HepG2 (cell line): ENCODE data around the gene BET1. TPM values are rescaled to one million over a fixed set of nuclear protein-coding genes. Genes with fewer than 3 reads are reported as not detected.

Experiments used
- ATAC-seq: fragments of 200-7000 bp; cut with Tn5 transposase; 3 replicates; pipeline ENCODE4 v1.9.1; 2020; ENCODE audit warnings: mild to moderate bottlenecking, moderate library complexity
- BruUV-seq: library from RNA; stranded (reverse); fragments of 400-500 nt; replicated peaks from 2 replicates; lab custom pipeline; 2021; lab: Mats Ljungman, UMichigan
- CTCF ChIA-PET: fragments of 300-600 bp; formaldehyde crosslinking; extraction: SDS; loops from one replicate; lab custom pipeline; 2021; ENCODE audit warnings: low total read pairs, inconsistent platforms, low intra/inter-chr PET ratio; lab: Yijun Ruan, JAX
- POLR2A ChIA-PET: fragments of 350-600 bp; sonication (Branson Sonifier 250); formaldehyde crosslinking; loops from one replicate; lab custom pipeline; 2020; ENCODE audit warnings: antibody characterized with exemption, inconsistent platforms; lab: Yijun Ruan, JAX
- DNase-seq: peaks from one replicate; pipeline ENCODE4 v3.0.0-alpha.2; 2015; ENCODE audit warnings: low spot score
- FAIRE-seq: peaks from 3 replicates; lab custom pipeline; 2011; peaks lifted over from hg19 to GRCh38; lab: Jason Lieb, UNC
- H2AFZ ChIP-seq: one replicate; pipeline ENCODE4 v1.6.1; 2011; ENCODE audit warnings: low read length, inconsistent platforms
- H3K27ac ChIP-seq: fragments of 300-600 bp; 3 replicates; pipeline ENCODE4 v1.8.0; 2011; ENCODE audit warnings: mixed run types, mild to moderate bottlenecking, mixed read lengths, low read length, inconsistent platforms; ENCODE audit not compliant: insufficient read depth; ENCODE audit errors: extremely low read length
- H3K27me3 ChIP-seq, 2 experiments: fragments of 200-600 bp in 1 of 2; 2 replicates in 1 of 2; 3 replicates in 1 of 2; pipeline versions ENCODE4 v1.6.0 to v1.8.0; 2011; ENCODE audit warnings: low read length in 2 of 2, mild to moderate bottlenecking in 2 of 2, moderate library complexity in 2 of 2, inconsistent platforms in 1 of 2; ENCODE audit not compliant: insufficient read depth in 2 of 2, control insufficient read depth in 1 of 2
- H3K36me3 ChIP-seq, 2 experiments: fragments of 200-600 bp in 1 of 2; replicated peaks in 1 of 2; 2 replicates in 1 of 2; 3 replicates in 1 of 2; pipeline versions ENCODE4 v1.5.1 to v1.8.0; 2011; ENCODE audit warnings: low read length in 2 of 2, inconsistent platforms in 1 of 2; ENCODE audit not compliant: insufficient read depth in 2 of 2, control insufficient read depth in 1 of 2
- H3K4me1 ChIP-seq: 2 replicates; pipeline ENCODE4 v1.5.1; 2012; ENCODE audit warnings: low read length, inconsistent platforms; ENCODE audit not compliant: insufficient read depth
- H3K4me2 ChIP-seq: 2 replicates; pipeline ENCODE4 v1.6.0; 2011; ENCODE audit warnings: low read depth, low read length, inconsistent platforms
- H3K4me3 ChIP-seq, 3 experiments: fragments of 200-600 bp in 1 of 3; sonication (generic), shearing (Covaris generic) in 1 of 3; replicated peaks in 1 of 3; 2 replicates each; pipeline ENCODE4 v1.5.1; 2011 to 2016; ENCODE audit warnings: low read length in 3 of 3, inconsistent platforms in 2 of 3, low read depth in 2 of 3, mild to moderate bottlenecking in 2 of 3, control low read depth in 1 of 3, mixed read lengths in 1 of 3; ENCODE audit not compliant: insufficient read depth in 1 of 3
- H3K79me2 ChIP-seq: one replicate; pipeline ENCODE4 v1.6.1; 2011; ENCODE audit warnings: low read length, inconsistent platforms; ENCODE audit not compliant: insufficient read depth
- H3K9ac ChIP-seq: 2 replicates; pipeline ENCODE4 v1.6.0; 2011; ENCODE audit warnings: mild to moderate bottlenecking, low read depth, low read length, inconsistent platforms; ENCODE audit not compliant: insufficient read depth
- H3K9me3 ChIP-seq: 2 replicates; pipeline ENCODE4 v1.5.1; 2012; ENCODE audit warnings: mild to moderate bottlenecking, low read length
- H4K20me1 ChIP-seq: 2 replicates; pipeline ENCODE4 v1.6.0; 2011; ENCODE audit warnings: inconsistent platforms, mild to moderate bottlenecking, low read length, moderate library complexity; ENCODE audit not compliant: insufficient read depth
- CEBPZ ChIP-seq: IDR thresholded peaks from 2 replicates; pipeline ENCODE4 v1.6.1; 2012; ENCODE audit warnings: low read length, improper control_type of control experiment
- FOXJ3 ChIP-seq: sonication (generic); formaldehyde crosslinking; IDR thresholded peaks from 2 replicates; pipeline ENCODE4 v1.4.0; 2020; ENCODE audit warnings: missing genetic modification reagents, mild to moderate bottlenecking, borderline replicate concordance
- GFI1 ChIP-seq: sonication (generic); formaldehyde crosslinking; IDR thresholded peaks from 2 replicates; pipeline ENCODE4 v1.5.0; 2020; ENCODE audit warnings: missing genetic modification reagents, mild to moderate bottlenecking, borderline replicate concordance
- PAF1 ChIP-seq: IDR thresholded peaks from 2 replicates; pipeline ENCODE4 v1.6.1; 2016; ENCODE audit warnings: missing genetic modification reagents, missing compliant biosample characterization
- ZBTB33 ChIP-seq: sonication (generic); formaldehyde crosslinking; IDR thresholded peaks from 2 replicates; pipeline ENCODE4 v1.4.0; 2020; ENCODE audit warnings: missing genetic modification reagents
- ZNF354B ChIP-seq: sonication (generic); formaldehyde crosslinking; IDR thresholded peaks from 2 replicates; pipeline ENCODE4 v1.8.0; 2022; ENCODE audit warnings: mild to moderate bottlenecking, missing genetic modification reagents
- ZNF792 ChIP-seq: IDR thresholded peaks from 2 replicates; pipeline ENCODE4 v1.6.1; 2016
- ZNF878 ChIP-seq: sonication (generic); formaldehyde crosslinking; IDR thresholded peaks from 2 replicates; pipeline ENCODE4 v1.8.1; 2023; ENCODE audit warnings: mild to moderate bottlenecking, missing genetic modification reagents, moderate library complexity
- WGBS: methylation state at CpG from one replicate; pipeline ENCODE4 v1.1.6; 2017; ENCODE audit warnings: low lambda C conversion rate; 5-methylcytosine and 5-hydroxymethylcytosine counted together
- in situ Hi-C: cut with HindIII; loops from 2 replicates; pipeline ENCODE4 v1.10.0; 2017; ENCODE audit warnings: low pct_unique_long_range_greater_than_20kb; ENCODE audit not compliant: extremely low pct_ligation_motif_present
- intact Hi-C: fragments of 100-400 bp; cut with micrococcal nuclease; formaldehyde crosslinking; loops from one replicate; pipeline ENCODE4 v1.10.0; 2022; ENCODE audit not compliant: unreplicated experiment
- polyA plus RNA-seq, 8 experiments: library from polyadenylated mRNA; depleted of rRNA in 3 of 8; stranded (reverse) in 7 of 8; unstranded in 1 of 8; fragments of >200 nt; fragmentation: Illumina TruSeq in 4 of 8; extraction: Trizol in 4 of 8; gene quantifications; 2 replicates each; pipeline versions ENCODE4 v1.2.1 to v1.2.3, GENCODE V29; 2011 to 2016; ENCODE audit warnings: low read depth in 4 of 8, missing spikeins in 1 of 8, mixed read lengths in 1 of 8; ENCODE audit not compliant: insufficient read depth in 1 of 8
- total RNA-seq, 5 experiments: library from RNA; depleted of rRNA; stranded (reverse); fragments of >200 nt; fragmentation: Illumina TruSeq; extraction: Trizol; gene quantifications; 2 replicates each; pipeline ENCODE4 v1.2.3, GENCODE V29; 2016; ENCODE audit warnings: low read depth in 1 of 5
- TF ChIP-seq, protein P1 (sequence below): sonication (generic); formaldehyde crosslinking; IDR thresholded peaks from 2 replicates; pipeline ENCODE4 v1.5.0; 2020; ENCODE audit warnings: mild to moderate bottlenecking, missing genetic modification reagents
- TF ChIP-seq, protein P2 (sequence below): IDR thresholded peaks from 2 replicates; pipeline ENCODE4 v1.6.1; 2016; ENCODE audit warnings: low read depth, missing genetic modification reagents, missing compliant biosample characterization

BET1 gene
- total and polyA plus RNA-seq, 2 of the 13 experiments (the other 11 are each of a cell fraction or from before 2014, with no cell fraction given) = 23.8 to 33.7 TPM

DNA sequence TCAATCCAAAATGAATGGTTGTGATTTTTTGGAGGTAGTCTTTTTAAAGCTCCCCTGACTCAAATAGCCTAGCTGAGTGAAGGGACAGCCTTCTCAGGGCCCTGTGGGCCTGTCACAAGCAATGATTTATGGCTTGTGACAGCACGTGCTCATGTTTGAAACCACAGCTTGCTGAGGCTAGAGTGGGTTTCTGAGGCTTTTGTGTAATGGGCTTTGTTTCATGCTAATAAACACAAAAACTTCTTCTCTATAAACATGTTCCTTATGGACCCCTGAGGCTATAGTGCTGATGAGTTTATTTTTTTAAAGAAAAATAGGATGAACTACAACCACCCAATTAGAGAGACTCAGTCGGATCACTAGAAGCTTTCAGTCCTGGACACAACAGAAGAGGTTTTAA lies 36.1 kb upstream of the BET1 start:
- intact Hi-C loops (no loop called here), in situ Hi-C loops (no loop called here)
- H2AFZ ChIP-seq = no peak overlapping the region
- DNase-seq = no peak
- BruUV-seq = no TSS peak
- no peak overlapping the region for H3K4me2 ChIP-seq
- TF ChIP-seq, protein P1, sequence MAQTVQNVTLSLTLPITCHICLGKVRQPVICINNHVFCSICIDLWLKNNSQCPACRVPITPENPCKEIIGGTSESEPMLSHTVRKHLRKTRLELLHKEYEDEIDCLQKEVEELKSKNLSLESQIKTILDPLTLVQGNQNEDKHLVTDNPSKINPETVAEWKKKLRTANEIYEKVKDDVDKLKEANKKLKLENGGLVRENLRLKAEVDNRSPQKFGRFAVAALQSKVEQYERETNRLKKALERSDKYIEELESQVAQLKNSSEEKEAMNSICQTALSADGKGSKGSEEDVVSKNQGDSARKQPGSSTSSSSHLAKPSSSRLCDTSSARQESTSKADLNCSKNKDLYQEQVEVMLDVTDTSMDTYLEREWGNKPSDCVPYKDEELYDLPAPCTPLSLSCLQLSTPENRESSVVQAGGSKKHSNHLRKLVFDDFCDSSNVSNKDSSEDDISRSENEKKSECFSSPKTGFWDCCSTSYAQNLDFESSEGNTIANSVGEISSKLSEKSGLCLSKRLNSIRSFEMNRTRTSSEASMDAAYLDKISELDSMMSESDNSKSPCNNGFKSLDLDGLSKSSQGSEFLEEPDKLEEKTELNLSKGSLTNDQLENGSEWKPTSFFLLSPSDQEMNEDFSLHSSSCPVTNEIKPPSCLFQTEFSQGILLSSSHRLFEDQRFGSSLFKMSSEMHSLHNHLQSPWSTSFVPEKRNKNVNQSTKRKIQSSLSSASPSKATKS = no peak
- TF ChIP-seq ZNF354B (CRISPR knock-in tag) (no peak), PAF1 (CRISPR knock-in tag) (no peak), CEBPZ (no peak), ZNF792 (no peak), ZNF878 (CRISPR knock-in tag) (no peak), ZBTB33 (CRISPR knock-in tag) (no peak), GFI1 (CRISPR knock-in tag) (no peak), FOXJ3 (CRISPR knock-in tag) (no peak)
- TF ChIP-seq, protein P2, sequence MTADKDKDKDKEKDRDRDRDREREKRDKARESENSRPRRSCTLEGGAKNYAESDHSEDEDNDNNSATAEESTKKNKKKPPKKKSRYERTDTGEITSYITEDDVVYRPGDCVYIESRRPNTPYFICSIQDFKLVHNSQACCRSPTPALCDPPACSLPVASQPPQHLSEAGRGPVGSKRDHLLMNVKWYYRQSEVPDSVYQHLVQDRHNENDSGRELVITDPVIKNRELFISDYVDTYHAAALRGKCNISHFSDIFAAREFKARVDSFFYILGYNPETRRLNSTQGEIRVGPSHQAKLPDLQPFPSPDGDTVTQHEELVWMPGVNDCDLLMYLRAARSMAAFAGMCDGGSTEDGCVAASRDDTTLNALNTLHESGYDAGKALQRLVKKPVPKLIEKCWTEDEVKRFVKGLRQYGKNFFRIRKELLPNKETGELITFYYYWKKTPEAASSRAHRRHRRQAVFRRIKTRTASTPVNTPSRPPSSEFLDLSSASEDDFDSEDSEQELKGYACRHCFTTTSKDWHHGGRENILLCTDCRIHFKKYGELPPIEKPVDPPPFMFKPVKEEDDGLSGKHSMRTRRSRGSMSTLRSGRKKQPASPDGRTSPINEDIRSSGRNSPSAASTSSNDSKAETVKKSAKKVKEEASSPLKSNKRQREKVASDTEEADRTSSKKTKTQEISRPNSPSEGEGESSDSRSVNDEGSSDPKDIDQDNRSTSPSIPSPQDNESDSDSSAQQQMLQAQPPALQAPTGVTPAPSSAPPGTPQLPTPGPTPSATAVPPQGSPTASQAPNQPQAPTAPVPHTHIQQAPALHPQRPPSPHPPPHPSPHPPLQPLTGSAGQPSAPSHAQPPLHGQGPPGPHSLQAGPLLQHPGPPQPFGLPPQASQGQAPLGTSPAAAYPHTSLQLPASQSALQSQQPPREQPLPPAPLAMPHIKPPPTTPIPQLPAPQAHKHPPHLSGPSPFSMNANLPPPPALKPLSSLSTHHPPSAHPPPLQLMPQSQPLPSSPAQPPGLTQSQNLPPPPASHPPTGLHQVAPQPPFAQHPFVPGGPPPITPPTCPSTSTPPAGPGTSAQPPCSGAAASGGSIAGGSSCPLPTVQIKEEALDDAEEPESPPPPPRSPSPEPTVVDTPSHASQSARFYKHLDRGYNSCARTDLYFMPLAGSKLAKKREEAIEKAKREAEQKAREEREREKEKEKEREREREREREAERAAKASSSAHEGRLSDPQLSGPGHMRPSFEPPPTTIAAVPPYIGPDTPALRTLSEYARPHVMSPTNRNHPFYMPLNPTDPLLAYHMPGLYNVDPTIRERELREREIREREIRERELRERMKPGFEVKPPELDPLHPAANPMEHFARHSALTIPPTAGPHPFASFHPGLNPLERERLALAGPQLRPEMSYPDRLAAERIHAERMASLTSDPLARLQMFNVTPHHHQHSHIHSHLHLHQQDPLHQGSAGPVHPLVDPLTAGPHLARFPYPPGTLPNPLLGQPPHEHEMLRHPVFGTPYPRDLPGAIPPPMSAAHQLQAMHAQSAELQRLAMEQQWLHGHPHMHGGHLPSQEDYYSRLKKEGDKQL = no peak
- H3K9me3 ChIP-seq = no peaks in the 10 kb centered on the region
- H4K20me1 ChIP-seq = no peaks in the 10 kb centered on the region
- CTCF ChIA-PET = no interaction called here
- POLR2A ChIA-PET = no interaction called here
- H3K4me1 ChIP-seq = no peaks in the 10 kb centered on the region
- H3K27me3 ChIP-seq = no peaks in the 10 kb centered on the region; a peak in 1 of 5 replicates
- H3K9ac ChIP-seq = no peak overlapping the region
- H3K79me2 ChIP-seq = no peaks in the 10 kb centered on the region
- no peak overlapping the region for H3K4me3 ChIP-seq
- no peak overlapping the region for H3K27ac ChIP-seq
- ATAC-seq = no peak
- no peak for FAIRE-seq
- H3K36me3 ChIP-seq = no peaks in the 10 kb centered on the region
- 3% methylated on average over 2 of the region's 2 CpGs for WGBS
